Measurements from ENCODE around the gene SEC22C.

GRCh38 chr3:42511736-42512135 is 70.0 kb downstream of the SEC22C start:
- TF ChIP-seq POLR2A (IDR thresholded peaks at IDR 0.05; ENCODE audit: extremely low read depth, insufficient read length) (no peak), CTCF (IDR thresholded peaks at IDR 0.05; ENCODE audit: low read depth, low read length) (no peak)
